HEK293 (cell line): Measurements from ENCODE around the gene BMERB1.
"Not testable (repeated sequence)": the region's sequence is repeated elsewhere in the genome, so short reads cannot be mapped to it uniquely, and the experiment has no call there.

ENCODE experiments used
- CTCF ChIA-PET: fragments of 350-600 bp; formaldehyde crosslinking; extraction: SDS; loops from one replicate; lab custom pipeline; 2021; ENCODE audit warnings: antibody characterized with exemption; lab: Yijun Ruan, JAX
- POLR2A ChIA-PET: fragments of 300-600 bp; formaldehyde crosslinking; extraction: SDS; loops from one replicate; lab custom pipeline; 2020; ENCODE audit warnings: antibody characterized with exemption, inconsistent platforms; lab: Yijun Ruan, JAX
- H3K27ac ChIP-seq: fragments of 200-500 bp; sonication (Bioruptor generic); 2 replicates; pipeline ENCODE4 v1.5.1; 2014; ENCODE audit warnings: low read depth, low read length, control low read depth, inconsistent platforms; ENCODE audit errors: extremely low read depth
- H3K36me3 ChIP-seq, 2 experiments: fragments of 200-500 bp in 1 of 2; sonication (Bioruptor generic) in 1 of 2; 1 replicate in 1 of 2; 2 replicates in 1 of 2; pipeline ENCODE4 v1.5.1; 2014 to 2017; ENCODE audit warnings: inconsistent platforms in 2 of 2, low read length in 2 of 2; ENCODE audit not compliant: control insufficient read depth in 2 of 2, insufficient read depth in 1 of 2
- H3K4me1 ChIP-seq: fragments of 200-500 bp; sonication (Bioruptor generic); 2 replicates; pipeline ENCODE4 v1.5.1; 2014; ENCODE audit warnings: mild to moderate bottlenecking, low read length, inconsistent platforms; ENCODE audit not compliant: control insufficient read depth, insufficient read depth
- H3K4me3 ChIP-seq: 2 replicates; pipeline ENCODE4 v1.5.1; 2011; ENCODE audit warnings: low read depth, mild to moderate bottlenecking, control low read depth, low read length, moderate library complexity
- H3K9me3 ChIP-seq: fragments of 200-500 bp; sonication (Bioruptor generic); 2 replicates; pipeline ENCODE4 v1.5.1; 2014; ENCODE audit warnings: low read depth, low read length, inconsistent platforms; ENCODE audit not compliant: control insufficient read depth, insufficient read depth
- KLF16 ChIP-seq: fragments of 450-650 bp; formaldehyde crosslinking; IDR thresholded peaks from 2 replicates; pipeline ENCODE4 v1.5.1; 2017; ENCODE audit warnings: missing biosample characterization, missing genetic modification characterization
- KLF8 ChIP-seq: fragments of 450-650 bp; formaldehyde crosslinking; IDR thresholded peaks from 2 replicates; pipeline ENCODE4 v1.5.1; 2016; ENCODE audit warnings: missing biosample characterization, missing genetic modification characterization
- REST ChIP-seq: fragments of 450-650 bp; formaldehyde crosslinking; IDR thresholded peaks from 2 replicates; pipeline ENCODE4 v1.5.1; 2016; ENCODE audit warnings: missing biosample characterization, missing genetic modification characterization
- SP3 ChIP-seq: fragments of 450-650 bp; formaldehyde crosslinking; IDR thresholded peaks from 2 replicates; pipeline ENCODE4 v1.5.1; 2016; ENCODE audit warnings: missing biosample characterization, missing genetic modification characterization
- ZBTB49 ChIP-seq: fragments of 450-650 bp; formaldehyde crosslinking; IDR thresholded peaks from 2 replicates; pipeline ENCODE4 v1.5.1; 2016; ENCODE audit warnings: missing biosample characterization, missing genetic modification characterization, low read depth
- ZIC2 ChIP-seq: fragments of 450-650 bp; formaldehyde crosslinking; IDR thresholded peaks from 2 replicates; pipeline ENCODE4 v1.5.1; 2016; ENCODE audit warnings: missing biosample characterization, missing genetic modification characterization
- ZNF112 ChIP-seq: fragments of 450-650 bp; formaldehyde crosslinking; IDR thresholded peaks from 2 replicates; pipeline ENCODE4 v1.5.0; 2017; ENCODE audit warnings: missing biosample characterization, missing genetic modification characterization
- ZNF138 ChIP-seq: fragments of 450-650 bp; formaldehyde crosslinking; IDR thresholded peaks from 2 replicates; pipeline ENCODE4 v1.5.1; 2016; ENCODE audit warnings: missing biosample characterization, missing genetic modification characterization, borderline replicate concordance
- ZNF280C ChIP-seq: fragments of 450-650 bp; formaldehyde crosslinking; IDR thresholded peaks from 2 replicates; pipeline ENCODE4 v1.5.1; 2016; ENCODE audit warnings: missing biosample characterization, missing genetic modification characterization
- ZNF292 ChIP-seq: fragments of 450-650 bp; formaldehyde crosslinking; IDR thresholded peaks from 2 replicates; pipeline ENCODE4 v1.5.1; 2016; ENCODE audit warnings: low read depth, missing biosample characterization, missing genetic modification characterization, borderline replicate concordance
- ZNF433 ChIP-seq: fragments of 450-650 bp; formaldehyde crosslinking; IDR thresholded peaks from 2 replicates; pipeline ENCODE4 v1.5.1; 2016; ENCODE audit warnings: missing biosample characterization, missing genetic modification characterization, low read depth
- ZNF555 ChIP-seq: fragments of 450-650 bp; formaldehyde crosslinking; conservative IDR thresholded peaks from 2 replicates; pipeline ENCODE4 v1.5.1; 2017; ENCODE audit warnings: missing biosample characterization, mild to moderate bottlenecking, missing genetic modification characterization, inconsistent platforms
- ZNF660 ChIP-seq: fragments of 450-650 bp; IDR thresholded peaks from 2 replicates; pipeline ENCODE4 v1.5.1; 2018; ENCODE audit warnings: missing biosample characterization, mild to moderate bottlenecking, missing genetic modification characterization
- ZSCAN23 ChIP-seq: fragments of 450-650 bp; formaldehyde crosslinking; IDR thresholded peaks from 2 replicates; pipeline ENCODE4 v1.5.1; 2016; ENCODE audit warnings: missing biosample characterization, missing genetic modification characterization
- ZSCAN4 ChIP-seq: fragments of 450-650 bp; formaldehyde crosslinking; IDR thresholded peaks from 2 replicates; pipeline ENCODE4 v1.5.1; 2017; ENCODE audit warnings: missing biosample characterization, missing genetic modification characterization

BMERB1 gene

GRCh38 chr16:15417197-15417596 lies 17.2 kb upstream of the BMERB1 start:
- ChIA-PET POLR2A (no interaction called here), CTCF (interaction anchor here (0.7 to 1.3 kb wide), 2 partner anchors 11 to 12 kb away, joined by 3 read pairs; no protein-coding TSS in a partner anchor)
- Histone ChIP-seq H3K27ac (no peak overlapping the region), H3K36me3 (no peaks in the 10 kb centered on the region), H3K4me1 (no peaks in the 10 kb centered on the region), H3K4me3 (no peak overlapping the region), H3K9me3 (no peaks in the 10 kb centered on the region)
- TF ChIP-seq ZSCAN4 (tag by site-specific recombination) (no peak), ZNF138 (no peak)

GRCh38 chr16:15418206-15418605 lies 16.2 kb upstream of the BMERB1 start:
- ChIA-PET CTCF (interaction anchor here (0.7 to 1.3 kb wide), 2 partner anchors 11 to 151 kb away, joined by 3 to 4 read pairs; no protein-coding TSS in a partner anchor), POLR2A (no interaction called here)
- Histone ChIP-seq H3K9me3 (no peaks in the 10 kb centered on the region), H3K27ac (no peak overlapping the region), H3K4me3 (no peak overlapping the region), H3K4me1 (no peaks in the 10 kb centered on the region), H3K36me3 (no peaks in the 10 kb centered on the region)
- TF ChIP-seq ZNF433 (tag by site-specific recombination) (no peak), ZSCAN23 (tag by site-specific recombination) (no peak), ZNF112 (tag by site-specific recombination) (no peak), ZNF280C (tag by site-specific recombination) (no peak), ZNF138 (no peak), KLF8 (tag by site-specific recombination) (no peak), REST (tag by site-specific recombination) (no peak), SP3 (no peak), ZNF555 (no peak), ZNF660 (no peak), ZNF292 (no peak), ZBTB49 (tag by site-specific recombination) (no peak), ZIC2 (tag by site-specific recombination) (no peak), KLF16 (tag by site-specific recombination) (no peak)

- H3K36me3 ChIP-seq, POLR2A ChIA-PET, H3K4me1 ChIP-seq, H3K4me3 ChIP-seq, H3K9me3 ChIP-seq, H3K27ac ChIP-seq: not testable (repeated sequence)
- CTCF ChIA-PET, result interaction anchor here (0.8 kb wide), 1 partner anchor 315 kb away, joined by 3 read pairs; no protein-coding TSS in a partner anchor
Measured at GRCh38 chr16:15421696-15422095, 12.7 kb upstream of the BMERB1 start.
